HEK293 (cell line): ENCODE measurements around the gene SREBF2.

Source experiments
- ZNF121 ChIP-seq: fragments of 450-650 bp; formaldehyde crosslinking; IDR thresholded peaks from 2 replicates; pipeline ENCODE4 v1.5.1; 2016; ENCODE audit warnings: missing biosample characterization, missing genetic modification characterization
- TF ChIP-seq, protein P1 (sequence below): fragments of 450-650 bp; formaldehyde crosslinking; IDR thresholded peaks from 2 replicates; pipeline ENCODE4 v1.5.1; 2016; ENCODE audit warnings: missing biosample characterization, missing genetic modification characterization
- TF ChIP-seq, protein P2 (sequence below): fragments of 450-650 bp; formaldehyde crosslinking; IDR thresholded peaks from 2 replicates; pipeline ENCODE4 v1.5.1; 2016; ENCODE audit warnings: missing biosample characterization, missing genetic modification characterization

DNA sequence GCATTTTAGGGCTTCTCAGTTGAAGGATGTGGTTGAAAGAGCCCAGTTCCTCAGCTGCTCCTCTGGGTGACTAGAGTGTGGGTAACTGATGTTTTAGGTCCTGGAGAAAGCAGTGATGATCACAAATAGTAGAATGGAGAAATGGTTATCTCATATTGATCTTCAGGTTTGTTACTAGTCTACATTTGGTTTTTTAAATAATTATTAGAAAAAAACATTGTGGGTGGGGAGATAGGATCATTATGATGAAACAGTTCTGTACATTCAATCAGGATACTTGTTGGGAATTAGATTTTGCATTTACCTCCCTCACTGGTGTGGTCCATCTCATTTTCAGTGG is 24.9 kb downstream of the SREBF2 start:
- TF ChIP-seq, protein P1, sequence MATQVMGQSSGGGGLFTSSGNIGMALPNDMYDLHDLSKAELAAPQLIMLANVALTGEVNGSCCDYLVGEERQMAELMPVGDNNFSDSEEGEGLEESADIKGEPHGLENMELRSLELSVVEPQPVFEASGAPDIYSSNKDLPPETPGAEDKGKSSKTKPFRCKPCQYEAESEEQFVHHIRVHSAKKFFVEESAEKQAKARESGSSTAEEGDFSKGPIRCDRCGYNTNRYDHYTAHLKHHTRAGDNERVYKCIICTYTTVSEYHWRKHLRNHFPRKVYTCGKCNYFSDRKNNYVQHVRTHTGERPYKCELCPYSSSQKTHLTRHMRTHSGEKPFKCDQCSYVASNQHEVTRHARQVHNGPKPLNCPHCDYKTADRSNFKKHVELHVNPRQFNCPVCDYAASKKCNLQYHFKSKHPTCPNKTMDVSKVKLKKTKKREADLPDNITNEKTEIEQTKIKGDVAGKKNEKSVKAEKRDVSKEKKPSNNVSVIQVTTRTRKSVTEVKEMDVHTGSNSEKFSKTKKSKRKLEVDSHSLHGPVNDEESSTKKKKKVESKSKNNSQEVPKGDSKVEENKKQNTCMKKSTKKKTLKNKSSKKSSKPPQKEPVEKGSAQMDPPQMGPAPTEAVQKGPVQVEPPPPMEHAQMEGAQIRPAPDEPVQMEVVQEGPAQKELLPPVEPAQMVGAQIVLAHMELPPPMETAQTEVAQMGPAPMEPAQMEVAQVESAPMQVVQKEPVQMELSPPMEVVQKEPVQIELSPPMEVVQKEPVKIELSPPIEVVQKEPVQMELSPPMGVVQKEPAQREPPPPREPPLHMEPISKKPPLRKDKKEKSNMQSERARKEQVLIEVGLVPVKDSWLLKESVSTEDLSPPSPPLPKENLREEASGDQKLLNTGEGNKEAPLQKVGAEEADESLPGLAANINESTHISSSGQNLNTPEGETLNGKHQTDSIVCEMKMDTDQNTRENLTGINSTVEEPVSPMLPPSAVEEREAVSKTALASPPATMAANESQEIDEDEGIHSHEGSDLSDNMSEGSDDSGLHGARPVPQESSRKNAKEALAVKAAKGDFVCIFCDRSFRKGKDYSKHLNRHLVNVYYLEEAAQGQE (tag by site-specific recombination), result no peak
- no peak for TF ChIP-seq ZNF121 (tag by site-specific recombination)
- TF ChIP-seq, protein P2, sequence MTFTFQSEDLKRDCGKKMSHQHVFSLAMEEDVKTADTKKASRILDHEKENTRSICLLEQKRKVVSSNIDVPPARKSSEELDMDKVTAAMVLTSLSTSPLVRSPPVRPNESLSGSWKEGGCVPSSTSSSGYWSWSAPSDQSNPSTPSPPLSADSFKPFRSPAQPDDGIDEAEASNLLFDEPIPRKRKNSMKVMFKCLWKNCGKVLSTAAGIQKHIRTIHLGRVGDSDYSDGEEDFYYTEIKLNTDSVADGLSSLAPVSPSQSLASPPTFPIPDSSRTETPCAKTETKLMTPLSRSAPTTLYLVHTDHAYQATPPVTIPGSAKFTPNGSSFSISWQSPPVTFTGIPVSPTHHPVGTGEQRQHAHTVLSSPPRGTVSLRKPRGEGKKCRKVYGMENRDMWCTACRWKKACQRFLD (tag by site-specific recombination), result no peak
